ENCODE measurements around the gene FCN1.

FCN1 gene

DNA sequence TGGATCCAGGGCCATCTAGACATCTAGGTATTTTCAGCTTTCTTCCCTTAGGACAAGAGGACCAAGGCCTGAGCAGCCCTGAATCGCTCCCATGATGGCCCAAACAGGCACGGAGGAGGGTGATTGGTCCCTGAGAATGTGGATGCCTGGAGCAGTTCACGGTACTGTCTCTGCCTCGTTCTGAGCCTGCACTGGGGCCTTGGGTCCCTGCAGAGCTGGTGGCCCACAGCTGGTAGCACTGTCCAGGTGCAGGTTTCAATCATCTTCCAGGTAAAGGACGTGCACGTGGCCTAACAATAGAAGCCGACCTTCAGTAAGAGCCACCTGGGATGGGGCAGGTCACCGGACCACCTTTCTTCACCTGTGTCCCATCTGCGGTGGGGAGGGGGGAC, 19.4 kb upstream of the FCN1 start:
- DNase-seq (ENCODE audit: low spot score) = no peak

GRCh38 chr9:134936346-134937163, 18.8 kb upstream of the FCN1 start:
- no peak for DNase-seq (ENCODE audit: low spot score)

DNA sequence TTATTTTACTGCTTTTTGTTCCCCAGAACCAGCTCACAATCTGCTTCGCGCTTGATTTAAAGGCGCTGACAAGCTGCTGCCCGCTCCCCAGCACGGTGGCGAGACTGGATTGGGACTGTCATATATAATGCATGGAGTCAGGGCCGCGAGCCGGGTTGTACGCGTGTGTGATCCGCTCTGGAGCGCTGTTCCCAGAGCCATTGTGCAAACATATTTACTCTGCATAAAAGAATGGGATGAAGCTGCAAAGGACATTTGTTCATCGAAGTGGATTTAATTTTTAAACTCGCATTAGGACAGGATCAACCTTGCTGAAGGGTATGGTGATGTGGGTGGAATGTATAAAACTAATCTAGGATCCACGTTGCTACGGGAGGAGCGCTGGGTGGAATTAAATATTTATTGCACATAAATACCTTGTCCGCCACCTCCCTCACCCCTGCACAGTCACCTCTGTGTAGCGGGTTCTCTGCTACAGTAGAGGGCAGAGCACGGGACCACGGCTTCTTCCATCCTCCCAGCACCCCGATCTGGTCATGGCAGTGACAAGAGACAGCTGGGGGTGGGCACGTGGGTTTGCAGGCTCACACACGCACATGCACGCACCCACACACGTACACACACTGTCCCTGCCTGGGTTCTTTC, 18.1 kb upstream of the FCN1 start:
- no peak for DNase-seq (ENCODE audit: low spot score)

DNA sequence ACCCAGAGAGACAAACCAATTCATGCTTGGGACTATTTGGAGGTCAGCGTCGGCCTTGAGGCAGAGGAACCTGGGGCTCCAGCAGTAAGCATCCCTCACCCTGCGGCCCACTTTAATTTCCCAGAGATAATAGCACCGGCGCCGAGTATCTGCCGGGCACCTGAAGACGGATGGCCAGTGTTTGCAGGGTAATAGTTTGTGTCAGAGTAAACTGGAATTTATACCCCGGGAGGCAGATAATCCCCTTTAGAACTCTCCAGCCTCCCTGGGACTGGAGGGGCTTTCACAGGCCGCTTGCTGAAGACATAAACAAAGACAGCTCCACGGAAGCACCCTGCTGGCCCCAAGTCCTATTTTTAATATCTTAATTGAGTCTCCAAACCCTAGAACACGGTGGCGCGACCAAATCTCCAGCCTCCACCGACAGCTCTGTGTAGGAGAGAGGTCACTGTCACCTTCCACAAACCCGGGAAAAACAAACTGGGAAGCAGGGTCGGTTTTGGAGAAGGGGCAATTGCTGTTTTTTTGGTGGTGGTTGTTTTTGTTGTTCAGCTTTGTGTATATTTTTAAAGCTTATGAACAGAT, 17.4 kb upstream of the FCN1 start:
- no peak for DNase-seq (ENCODE audit: low spot score)

DNA sequence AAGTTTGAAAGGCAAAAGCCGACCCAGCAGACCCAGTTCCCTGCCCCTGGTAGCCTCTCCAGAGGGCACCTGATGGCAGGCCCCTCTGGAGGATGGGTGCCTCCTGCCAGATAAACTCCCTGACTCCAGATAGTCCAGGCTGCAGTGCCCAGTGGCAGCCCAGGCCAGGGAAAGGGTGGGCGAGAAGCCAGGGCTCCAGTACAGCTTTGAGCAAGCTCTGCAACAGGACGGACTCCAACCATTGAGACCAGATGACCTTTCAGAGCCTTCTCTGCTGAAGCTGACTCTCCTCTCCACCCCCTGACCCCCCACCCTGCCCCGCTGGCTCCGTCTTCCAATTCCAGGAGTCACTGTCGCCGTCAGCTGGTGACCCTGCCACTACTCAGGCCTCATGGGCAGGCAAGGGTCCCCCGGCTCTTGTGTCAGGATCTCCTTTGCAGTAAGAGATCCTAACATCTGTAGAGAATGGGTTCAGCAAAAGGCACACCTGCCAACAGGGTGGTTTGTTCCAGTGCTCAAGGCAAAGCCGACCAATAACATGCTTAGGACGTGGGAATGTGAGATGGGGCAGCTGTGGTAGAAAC, 15.5 kb upstream of the FCN1 start:
- no peak for DNase-seq (ENCODE audit: low spot score)

DNA sequence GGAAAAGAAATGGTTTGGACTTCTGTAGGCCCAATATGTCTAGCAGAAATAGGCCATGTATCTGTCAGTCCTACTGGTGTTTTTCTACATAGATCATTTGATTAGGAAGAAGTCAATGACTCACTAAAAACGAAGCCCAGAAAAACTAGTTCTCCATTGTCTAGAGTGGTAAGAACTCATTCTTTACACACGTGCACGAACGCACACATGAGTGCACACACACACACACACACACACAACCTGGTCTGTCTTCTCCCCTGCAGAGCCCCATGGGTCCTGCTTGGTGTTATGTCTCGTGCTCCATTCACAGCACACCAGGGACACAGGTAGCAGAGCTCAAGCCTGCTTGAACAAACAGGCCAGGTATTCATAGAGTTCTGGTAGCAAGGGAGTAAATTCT, 14.9 kb upstream of the FCN1 start:
- DNase-seq (ENCODE audit: low spot score) = no peak

- no peak for DNase-seq (ENCODE audit: low spot score)
Observed at GRCh38 chr9:134932171-134932570, 14.5 kb upstream of the FCN1 start.

DNA sequence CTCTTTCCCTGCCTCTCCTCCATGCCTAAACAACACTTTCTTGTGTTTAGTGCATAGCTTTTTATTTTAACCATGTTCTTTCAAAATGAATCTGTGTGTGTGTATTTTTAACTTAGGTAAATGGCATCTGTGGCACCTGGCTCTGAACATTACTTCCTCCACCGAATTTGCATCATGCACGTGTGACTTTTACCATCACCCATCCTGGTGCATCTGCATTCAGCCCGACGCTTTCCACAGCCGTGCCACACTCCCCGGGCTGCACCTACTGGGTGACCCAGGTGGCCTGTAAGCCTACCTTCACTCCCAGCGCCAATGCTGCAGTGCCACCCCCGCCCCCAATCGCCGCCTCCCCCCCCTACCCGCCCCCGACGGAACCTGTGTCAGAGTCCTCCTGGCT, 12.7 kb upstream of the FCN1 start:
- no peak for DNase-seq (ENCODE audit: low spot score)

GRCh38 chr9:134929193-134930158, 11.8 kb upstream of the FCN1 start:
- no peak for DNase-seq (ENCODE audit: low spot score)

DNA sequence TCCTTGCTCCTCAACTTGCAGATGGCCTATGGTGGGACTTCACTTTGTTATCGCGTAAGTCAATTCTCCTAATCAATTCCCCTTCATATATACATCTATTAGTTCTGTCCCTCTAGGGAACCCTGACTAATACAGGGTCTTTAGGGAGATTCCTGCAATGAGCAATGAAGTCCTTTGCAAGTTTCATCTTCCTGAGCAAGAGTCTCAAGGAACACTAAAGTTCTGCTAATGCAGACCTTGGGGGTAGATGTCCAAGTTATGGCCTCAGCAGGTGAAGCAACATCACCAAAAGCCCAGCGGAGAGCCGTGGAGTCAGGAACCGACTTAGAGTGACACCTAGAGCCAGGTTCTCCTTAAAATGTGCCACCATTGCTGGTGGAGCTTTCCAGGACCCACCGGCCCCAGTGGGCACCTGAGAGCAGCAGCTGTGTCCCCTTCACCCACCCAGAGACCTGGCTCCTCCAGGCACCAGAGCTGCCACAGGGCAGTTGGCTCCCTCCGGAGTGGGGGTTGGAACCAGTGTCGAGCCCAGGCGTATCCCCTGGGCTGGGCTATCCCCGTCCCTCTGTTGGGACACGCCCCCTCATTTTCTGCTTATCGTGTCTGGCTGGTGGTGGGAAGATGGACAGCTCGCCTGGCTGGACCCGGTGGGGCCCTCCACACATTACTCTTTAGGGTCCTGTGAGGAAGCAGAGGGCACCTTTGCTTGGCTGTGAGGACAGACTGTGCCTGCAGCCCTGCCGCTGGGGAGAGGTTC, 10.9 kb upstream of the FCN1 start:
- no peak for DNase-seq (ENCODE audit: low spot score)

GRCh38 chr9:134925011-134925511, 7.3 kb upstream of the FCN1 start:
- no peak for DNase-seq (ENCODE audit: low spot score)

GRCh38 chr9:134923466-134923865, 5.8 kb upstream of the FCN1 start:
- DNase-seq (ENCODE audit: low spot score) = no peak

DNA sequence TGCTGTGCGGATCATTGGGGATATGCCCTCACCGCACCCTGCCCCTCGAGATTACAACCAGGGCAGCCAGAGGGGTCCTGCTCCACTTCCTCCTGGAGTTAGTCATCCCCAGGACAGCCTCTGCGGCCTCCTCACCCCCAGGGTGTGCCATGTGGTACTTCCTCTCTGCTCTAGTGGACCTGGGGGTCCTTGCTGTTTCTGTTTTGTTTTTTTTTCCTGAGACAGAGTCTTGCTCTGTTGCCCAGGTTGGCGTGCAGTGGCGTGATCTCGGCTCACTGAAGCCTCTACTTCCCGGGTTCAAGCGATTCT, 5.2 kb upstream of the FCN1 start:
- DNase-seq (ENCODE audit: low spot score) = peak; percentile 5

DNA sequence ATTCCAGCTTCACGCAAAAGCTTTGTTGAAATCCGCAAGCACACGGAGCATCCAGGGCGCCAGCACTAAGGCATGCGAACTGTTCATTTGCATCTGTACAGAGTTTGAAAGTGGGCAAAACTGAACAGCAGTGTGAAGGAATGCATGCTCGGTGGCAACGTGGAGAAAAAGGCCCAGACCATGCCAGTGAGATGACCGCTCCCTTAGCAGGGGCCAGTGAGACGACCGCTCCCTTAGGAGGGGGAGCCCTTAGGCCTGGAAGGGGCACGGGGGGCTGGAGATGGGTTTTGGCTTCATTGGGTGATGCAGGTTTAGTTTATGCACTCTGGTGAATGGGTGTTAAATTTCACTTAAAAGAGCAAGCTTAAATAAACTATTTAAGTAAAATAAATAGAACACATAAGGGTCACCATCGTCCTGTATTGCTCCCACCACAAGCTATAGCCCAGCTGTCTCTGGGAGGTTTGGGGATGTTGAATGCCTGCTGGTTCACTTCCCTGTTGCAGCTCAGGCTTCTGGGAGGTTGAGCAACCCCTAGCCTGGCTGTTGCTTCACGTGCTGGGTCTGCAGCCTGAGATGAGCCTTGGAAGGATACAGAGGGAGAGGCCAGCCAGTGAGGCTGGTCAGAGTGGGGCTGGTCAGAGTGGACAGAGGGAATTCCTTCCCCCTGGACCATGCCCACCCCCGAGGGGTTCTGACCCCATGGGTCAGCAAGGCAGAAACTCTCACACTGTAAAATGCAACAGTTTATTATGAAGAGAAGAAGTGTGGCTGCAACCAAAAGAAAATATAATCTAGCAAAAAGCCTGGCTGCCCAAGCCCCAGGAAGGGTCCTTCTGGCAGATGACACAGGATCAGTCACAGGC, 4.6 kb upstream of the FCN1 start:
- DNase-seq (ENCODE audit: low spot score) = peak; percentile 6

GRCh38 chr9:134919303-134919702, 1.6 kb upstream of the FCN1 start:
- DNase-seq (ENCODE audit: low spot score) = no peak

DNA sequence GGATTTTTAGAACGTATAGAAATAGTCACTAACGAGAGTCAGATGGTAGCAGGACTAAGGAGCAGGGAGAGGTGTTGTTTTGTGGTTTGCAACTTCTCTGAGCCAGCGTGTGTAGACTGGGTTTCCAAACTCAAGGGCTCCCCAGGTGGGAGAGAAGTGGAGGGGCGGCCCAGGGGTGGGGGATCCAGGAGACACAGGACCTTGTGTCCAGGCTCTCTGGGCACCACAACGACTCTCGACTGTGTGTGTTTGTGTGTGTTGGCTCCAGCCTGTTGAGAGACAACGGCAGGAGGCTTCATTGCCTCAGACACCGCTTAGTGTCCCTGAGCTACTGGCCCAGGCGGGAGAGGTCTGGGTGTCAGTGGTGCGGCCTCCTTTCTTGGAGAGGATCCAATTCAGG, 934 bp upstream of the FCN1 start:
- DNase-seq (ENCODE audit: low spot score) = no peak

- no peak for DNase-seq (ENCODE audit: low spot score)
Observed at GRCh38 chr9:134916161-134916665, 1.5 kb downstream of the FCN1 start.

DNA sequence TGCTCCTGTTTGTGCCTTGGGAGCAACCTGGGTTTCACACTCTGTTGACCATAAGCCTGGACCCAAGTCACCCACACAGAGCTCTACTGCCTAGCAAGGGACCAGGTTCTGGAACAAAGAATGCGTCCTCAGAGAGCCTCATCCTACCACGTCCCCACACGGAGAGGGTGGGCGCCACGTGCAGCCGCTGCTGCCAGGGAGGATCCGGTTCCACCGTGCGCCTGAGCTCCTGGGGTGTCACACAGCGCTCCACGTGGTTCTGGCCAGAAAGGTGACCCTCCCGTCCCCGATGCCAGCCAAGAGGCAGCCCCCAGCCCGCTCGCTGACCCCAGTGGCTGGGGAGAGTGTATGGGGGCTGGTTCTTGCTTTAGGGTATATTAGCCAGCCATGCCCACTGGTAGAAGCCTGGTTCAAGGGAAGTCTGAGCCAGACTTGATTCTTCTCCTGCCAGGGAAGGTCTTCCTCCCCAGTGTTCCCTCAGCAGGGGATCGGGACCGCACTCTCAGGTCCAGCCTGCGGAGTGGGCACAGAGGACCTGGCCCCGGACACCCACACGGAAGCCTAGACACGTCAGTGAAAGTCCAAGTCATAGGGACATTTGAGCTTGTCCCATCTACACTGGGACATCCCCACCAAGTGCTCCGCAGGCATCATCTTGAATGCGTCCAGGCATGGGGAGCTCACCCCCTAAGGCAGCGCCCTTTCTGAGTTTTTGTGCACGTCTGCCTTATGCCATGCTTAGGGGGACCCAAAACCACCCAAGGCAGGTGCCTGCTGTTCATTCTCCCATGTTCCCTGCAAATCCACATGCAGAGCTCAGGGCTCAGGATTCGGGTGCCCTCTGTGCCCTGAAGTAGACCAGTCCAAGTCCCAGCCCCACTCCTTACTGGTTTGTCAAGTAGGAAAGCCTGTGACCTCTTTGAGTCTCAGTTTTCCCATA, 2.4 kb downstream of the FCN1 start:
- DNase-seq (ENCODE audit: low spot score) = no peak

GRCh38 chr9:134914501-134914834, 3.2 kb downstream of the FCN1 start:
- DNase-seq (ENCODE audit: low spot score) = no peak
